ENCODE measurements around the gene TAF11L3. TPM values are rescaled to one million over a fixed set of nuclear protein-coding genes. Genes with fewer than 3 reads are reported as not detected.

TAF11L3 gene
- total RNA-seq, 1 donor from 2014 or later, result not detected

Other genes with a start within 250 kb of the TAF11L3 start
- not detected in 2 replicates for gene TAF11L2, start 20.1 kb upstream of the TAF11L3 start, total RNA-seq
- not detected in 2 replicates for gene TAF11L4, start 3.4 kb downstream of the TAF11L3 start, total RNA-seq
- gene TAF11L5, start 6.9 kb downstream of the TAF11L3 start, total RNA-seq, result not detected in 2 replicates
- not detected in 2 replicates for gene TAF11L6, start 10.3 kb downstream of the TAF11L3 start, total RNA-seq
- gene TAF11L7, start 67.4 kb downstream of the TAF11L3 start, total RNA-seq, result not detected in 2 replicates
- not detected in 2 replicates for gene TAF11L8, start 72.6 kb downstream of the TAF11L3 start, total RNA-seq
- not detected in 2 replicates for gene TAF11L9, start 76.0 kb downstream of the TAF11L3 start, total RNA-seq
- not detected in 2 replicates for gene TAF11L10, start 79.5 kb downstream of the TAF11L3 start, total RNA-seq
- 1.8 TPM in 1 of 2 replicates, not detected in the other for gene TAF11L11, start 85.8 kb downstream of the TAF11L3 start, total RNA-seq
- gene TAF11L12, start 92.0 kb downstream of the TAF11L3 start, total RNA-seq, result not detected in 2 replicates
- not detected in 2 replicates for gene TAF11L13, start 113.7 kb downstream of the TAF11L3 start, total RNA-seq
- not detected in 2 replicates for gene TAF11L14, start 116.1 kb downstream of the TAF11L3 start, total RNA-seq